ENCODE data around the gene SIT1. TPM values are rescaled to one million over a fixed set of nuclear protein-coding genes. Genes with fewer than 3 reads are reported as not detected.
A peak's percentile ranks its signal among the peaks of the same experiment; 100 is the strongest.

Gene SIT1, protein sequence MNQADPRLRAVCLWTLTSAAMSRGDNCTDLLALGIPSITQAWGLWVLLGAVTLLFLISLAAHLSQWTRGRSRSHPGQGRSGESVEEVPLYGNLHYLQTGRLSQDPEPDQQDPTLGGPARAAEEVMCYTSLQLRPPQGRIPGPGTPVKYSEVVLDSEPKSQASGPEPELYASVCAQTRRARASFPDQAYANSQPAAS
- total RNA-seq (10 to 100 TPM; 18.4 to 19.2 TPM), total RNA-seq (1.2 to 60.9 (median 23.0) reads per million in 172 experiments)
- 89.1 TPM for polyA plus RNA-seq (2013, experiment 1 of 2)
- 78.4 TPM for polyA plus RNA-seq (2013, experiment 2 of 2)

DNA sequence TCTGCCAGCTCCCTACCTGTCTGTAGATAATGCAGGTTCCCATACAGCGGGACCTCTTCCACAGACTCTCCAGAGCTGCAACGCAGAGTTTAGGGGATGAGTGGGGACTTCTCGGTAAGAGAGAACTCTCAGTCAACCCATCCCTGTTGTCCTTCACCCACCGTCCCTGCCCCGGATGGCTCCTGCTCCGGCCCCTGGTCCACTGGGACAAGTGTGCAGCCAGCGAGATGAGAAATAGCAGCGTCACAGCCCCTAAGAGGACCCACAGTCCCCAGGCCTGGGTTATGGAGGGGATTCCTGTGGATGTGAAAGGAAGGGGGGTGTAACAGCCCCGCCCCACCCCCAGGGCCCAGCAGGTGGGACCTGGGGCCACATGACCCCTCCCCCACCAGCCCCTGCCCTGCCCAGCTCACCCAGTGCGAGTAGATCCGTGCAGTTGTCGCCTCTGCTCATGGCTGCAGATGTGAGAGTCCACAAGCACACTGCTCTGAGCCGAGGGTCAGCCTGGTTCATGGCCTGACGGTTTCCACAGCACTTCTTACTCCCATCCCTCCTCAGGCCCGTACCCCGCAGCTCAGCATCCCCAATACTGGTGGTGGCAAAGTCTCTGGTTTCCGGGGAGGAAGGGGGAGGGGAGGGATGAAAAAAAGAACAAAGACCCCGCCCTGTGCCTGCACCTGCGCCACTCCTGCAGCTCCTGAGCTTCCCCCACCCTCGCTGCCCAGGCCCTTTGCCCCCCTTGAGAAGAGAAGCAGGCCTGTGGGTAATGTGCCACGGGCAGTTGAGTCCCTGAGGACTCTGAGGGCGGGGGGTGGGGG is at the start of gene SIT1:
Gene SIT1, minus strand, starts transcription at position 591 of the 818 bp plus-strand sequence. Its CDS starts 78 bp downstream, at position 513.
- Mint-ChIP-seq H3K27me3 (no peaks in the 10 kb centered on the region), H3K9me3 (no peaks in the 10 kb centered on the region), H3K27ac (peak within 1 kb of the TSS; percentile 94), H3K4me1 (ENCODE audit: low read depth) (peaks cover 65% of the 10 kb centered on the region), H3K4me3 (peak within 1 kb of the TSS; percentile 94), H3K36me3 (ENCODE audit: low read depth) (peaks cover 32% of the 10 kb centered on the region)
- Histone ChIP-seq H3K36me3 (ENCODE audit: insufficient read depth, low read length) (peaks cover 8% of the 10 kb centered on the region), H3K27ac (ENCODE audit: low read depth in 1 of 2, low read length in 2 of 2) (peak within 1 kb of the TSS; percentile 64 to 75), H3K4me3 (ENCODE audit: low read length) (peak within 1 kb of the TSS; percentile 79), H3K27me3 (ENCODE audit: control insufficient read depth in 1 of 2, insufficient read depth in 2 of 2, low read length in 2 of 2) (no peaks in the 10 kb centered on the region), H3K4me1 (ENCODE audit: insufficient read depth, low read length) (peaks cover 79% of the 10 kb centered on the region), H3K9me3 (ENCODE audit: control insufficient read depth in 1 of 2, insufficient read depth in 1 of 2, low read length in 2 of 2) (no peaks in the 10 kb centered on the region)
- TF ChIP-seq, protein P1, sequence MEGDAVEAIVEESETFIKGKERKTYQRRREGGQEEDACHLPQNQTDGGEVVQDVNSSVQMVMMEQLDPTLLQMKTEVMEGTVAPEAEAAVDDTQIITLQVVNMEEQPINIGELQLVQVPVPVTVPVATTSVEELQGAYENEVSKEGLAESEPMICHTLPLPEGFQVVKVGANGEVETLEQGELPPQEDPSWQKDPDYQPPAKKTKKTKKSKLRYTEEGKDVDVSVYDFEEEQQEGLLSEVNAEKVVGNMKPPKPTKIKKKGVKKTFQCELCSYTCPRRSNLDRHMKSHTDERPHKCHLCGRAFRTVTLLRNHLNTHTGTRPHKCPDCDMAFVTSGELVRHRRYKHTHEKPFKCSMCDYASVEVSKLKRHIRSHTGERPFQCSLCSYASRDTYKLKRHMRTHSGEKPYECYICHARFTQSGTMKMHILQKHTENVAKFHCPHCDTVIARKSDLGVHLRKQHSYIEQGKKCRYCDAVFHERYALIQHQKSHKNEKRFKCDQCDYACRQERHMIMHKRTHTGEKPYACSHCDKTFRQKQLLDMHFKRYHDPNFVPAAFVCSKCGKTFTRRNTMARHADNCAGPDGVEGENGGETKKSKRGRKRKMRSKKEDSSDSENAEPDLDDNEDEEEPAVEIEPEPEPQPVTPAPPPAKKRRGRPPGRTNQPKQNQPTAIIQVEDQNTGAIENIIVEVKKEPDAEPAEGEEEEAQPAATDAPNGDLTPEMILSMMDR (IDR thresholded peaks at IDR 0.05) = no peak
- POLR2A ChIA-PET = interaction anchor here (0.9 to 6.3 kb wide), 14 partner anchors 7 to 162 kb away, joined by 3 to 175 read pairs (median 8); partner anchors contain the start of genes ARHGEF39, CCDC107, CREB3 and RMRP
- intact Hi-C loops (cut with DNase I, micrococcal nuclease) = loop anchor here in 1 of 2 experiments (5.0 kb wide), 1 partner anchor 162 kb away; the partner anchor contains the start of gene SPAG8
- no peak for ATAC-seq (ENCODE audit: poor library complexity)
- CTCF ChIA-PET = interaction anchor here (2.2 to 7.8 kb wide), 3 partner anchors 9 to 47 kb away, joined by 6 to 94 read pairs (median 14); partner anchors contain the start of genes CCDC107 and RMRP
- DNase-seq = peak in 8 of 14 experiments; percentile 20 to 73 (median 51)

DNA sequence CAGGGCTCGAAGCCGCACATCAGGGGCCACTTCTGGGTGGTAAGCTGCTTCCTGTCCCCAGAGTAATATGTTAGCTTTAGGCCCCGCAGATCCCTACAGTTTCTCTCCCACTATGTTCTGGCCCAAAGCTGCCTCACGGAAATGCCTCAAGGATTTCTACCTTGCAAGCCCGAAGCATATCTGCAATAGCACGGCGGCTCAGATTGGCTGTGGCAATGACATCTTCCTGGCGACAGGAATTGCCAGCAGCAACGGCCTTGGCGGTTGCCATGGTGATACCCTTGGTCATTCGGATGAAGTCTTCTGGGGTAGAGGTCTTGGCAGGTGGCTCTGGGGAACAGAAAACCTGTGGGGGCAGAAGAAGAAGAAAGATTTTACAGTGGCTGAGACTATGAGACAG is 49.3 kb upstream of the SIT1 start:
- H3K27me3 Mint-ChIP-seq = no peaks in the 10 kb centered on the region
- H3K27ac Mint-ChIP-seq = no peak overlapping the region
- no peaks in the 10 kb centered on the region for H3K36me3 Mint-ChIP-seq (ENCODE audit: low read depth)
- ATAC-seq (ENCODE audit: poor library complexity) (no peak), DNase-seq (no peak)
- peaks cover 13% of the 10 kb centered on the region for H3K4me1 Mint-ChIP-seq (ENCODE audit: low read depth)
- Histone ChIP-seq H3K27ac (ENCODE audit: low read depth in 1 of 2, low read length in 2 of 2) (no peak overlapping the region), H3K4me3 (ENCODE audit: low read length) (no peak overlapping the region), H3K9me3 (ENCODE audit: control insufficient read depth in 1 of 2, insufficient read depth in 1 of 2, low read length in 2 of 2) (no peaks in the 10 kb centered on the region), H3K36me3 (ENCODE audit: insufficient read depth, low read length) (peaks cover 83% of the 10 kb centered on the region), H3K27me3 (ENCODE audit: control insufficient read depth in 1 of 2, insufficient read depth in 2 of 2, low read length in 2 of 2) (no peaks in the 10 kb centered on the region), H3K4me1 (ENCODE audit: insufficient read depth, low read length) (peaks cover 8% of the 10 kb centered on the region)
- H3K4me3 Mint-ChIP-seq = no peak overlapping the region
- H3K9me3 Mint-ChIP-seq = no peaks in the 10 kb centered on the region
- ChIA-PET POLR2A (interaction anchor here (1.3 kb wide), 1 partner anchor 54 kb away, joined by 4 read pairs; no protein-coding TSS in a partner anchor), CTCF (no interaction called here)
- TF ChIP-seq, protein P1 (IDR thresholded peaks at IDR 0.05) = no peak
- intact Hi-C loops (cut with DNase I, micrococcal nuclease) = no loop called here

DNA sequence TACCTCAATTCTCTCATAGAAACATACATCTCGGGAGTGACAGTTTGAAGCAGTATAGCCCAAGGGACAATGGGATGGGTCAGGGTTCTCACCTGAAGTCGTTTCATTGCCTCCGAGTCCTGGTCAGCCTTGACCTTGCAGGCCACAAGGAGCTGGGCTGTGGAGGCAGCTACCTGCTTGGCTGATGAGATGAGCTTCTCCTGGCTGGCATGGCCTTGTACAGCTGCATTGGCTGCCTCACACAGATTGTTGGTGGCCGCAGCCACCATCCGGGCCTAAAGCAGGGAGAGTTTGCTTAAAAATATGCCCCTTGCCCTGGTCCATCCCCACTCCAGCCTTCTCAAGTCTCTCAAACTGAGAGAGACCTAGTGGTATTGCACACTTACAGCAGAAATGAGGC is 47.5 kb upstream of the SIT1 start:
- Mint-ChIP-seq H3K36me3 (ENCODE audit: low read depth) (no peaks in the 10 kb centered on the region), H3K9me3 (no peaks in the 10 kb centered on the region), H3K4me1 (ENCODE audit: low read depth) (peaks cover 13% of the 10 kb centered on the region), H3K27ac (no peak overlapping the region), H3K4me3 (no peak overlapping the region), H3K27me3 (no peaks in the 10 kb centered on the region)
- TF ChIP-seq, protein P1 (IDR thresholded peaks at IDR 0.05) = no peak
- ATAC-seq (ENCODE audit: poor library complexity) (no peak), DNase-seq (no peak)
- intact Hi-C loops (cut with DNase I, micrococcal nuclease) = no loop called here
- Histone ChIP-seq H3K4me3 (ENCODE audit: low read length) (no peak overlapping the region), H3K27me3 (ENCODE audit: control insufficient read depth in 1 of 2, insufficient read depth in 2 of 2, low read length in 2 of 2) (no peaks in the 10 kb centered on the region), H3K36me3 (ENCODE audit: insufficient read depth, low read length) (peaks cover 65% of the 10 kb centered on the region), H3K27ac (ENCODE audit: low read depth in 1 of 2, low read length in 2 of 2) (no peak overlapping the region), H3K9me3 (ENCODE audit: control insufficient read depth in 1 of 2, insufficient read depth in 1 of 2, low read length in 2 of 2) (no peaks in the 10 kb centered on the region), H3K4me1 (ENCODE audit: insufficient read depth, low read length) (peaks cover 8% of the 10 kb centered on the region)
- POLR2A ChIA-PET = interaction anchor here (0.6 kb wide), 1 partner anchor 51 kb away, joined by 3 read pairs; no protein-coding TSS in a partner anchor
- CTCF ChIA-PET = interaction anchor here (1.0 to 3.3 kb wide), 4 partner anchors 10 to 95 kb away, joined by 5 to 32 read pairs (median 20); partner anchors contain the start of gene TLN1

Data from CD4-positive, alpha-beta T cell (primary cell).